GM21515 (cell line): ENCODE data around the gene USP47.

Experiments
- ATAC-seq: cut with Tn5 transposase; IDR thresholded peaks from one replicate; pipeline ENCODE4 v1.9.1; 2021; ENCODE audit not compliant: unreplicated experiment

USP47 gene

GRCh38 chr11:11841723-11842420 is at the start of gene USP47:
TSS of gene USP47 (plus strand) at chr11:11841972. CDS start at chr11:11842186, 214 bp downstream.
- ATAC-seq = peak; percentile 75

GRCh38 chr11:11793073-11793472 is 48.7 kb upstream of the USP47 start:
- no peak for ATAC-seq

- ATAC-seq = no peak
These were observed 43.0 kb upstream of the USP47 start for GRCh38 chr11:11798586-11799438.

- ATAC-seq = no peak
These were observed 36.5 kb upstream of the USP47 start for GRCh38 chr11:11805228-11805627.

GRCh38 chr11:11806074-11806473 is 35.7 kb upstream of the USP47 start:
- ATAC-seq = no peak

GRCh38 chr11:11806586-11806985 is 35.2 kb upstream of the USP47 start:
- ATAC-seq = no peak

GRCh38 chr11:11807811-11808782 is 33.7 kb upstream of the USP47 start:
- ATAC-seq = no peak

- no peak for ATAC-seq
These were observed 32.7 kb upstream of the USP47 start for GRCh38 chr11:11808992-11809615.

GRCh38 chr11:11810764-11811726 is 30.7 kb upstream of the USP47 start:
- no peak for ATAC-seq

GRCh38 chr11:11813288-11813962 is 28.3 kb upstream of the USP47 start:
- no peak for ATAC-seq

- ATAC-seq = no peak
These were observed 26.9 kb upstream of the USP47 start for GRCh38 chr11:11814614-11815452.

- ATAC-seq = no peak
These were observed 25.1 kb upstream of the USP47 start for GRCh38 chr11:11816511-11817314.

- no peak for ATAC-seq
These were observed 23.8 kb upstream of the USP47 start for GRCh38 chr11:11817957-11818356.

- ATAC-seq = no peak
These were observed 23.1 kb upstream of the USP47 start for GRCh38 chr11:11818529-11819121.

GRCh38 chr11:11821899-11822298 is 19.9 kb upstream of the USP47 start:
- no peak for ATAC-seq

- no peak for ATAC-seq
These were observed 18.8 kb upstream of the USP47 start for GRCh38 chr11:11822946-11823345.

GRCh38 chr11:11826260-11826659 is 15.5 kb upstream of the USP47 start:
- ATAC-seq = no peak
